HG02870 (cell line): ENCODE results near the gene SMARCE1.
A peak's percentile ranks its signal among the peaks of the same experiment; 100 is the strongest.

Experiments
- ATAC-seq: cut with Tn5 transposase; IDR thresholded peaks from one replicate; pipeline ENCODE4 v1.9.1; 2021; ENCODE audit warnings: mild to moderate bottlenecking, moderate library complexity; ENCODE audit not compliant: unreplicated experiment

Gene SMARCE1

GRCh38 chr17:40646791-40647623 lies 611 bp downstream of the SMARCE1 start:
- ATAC-seq: no peak

GRCh38 chr17:40645943-40646342 lies 1.7 kb downstream of the SMARCE1 start:
- ATAC-seq: no peak

DNA sequence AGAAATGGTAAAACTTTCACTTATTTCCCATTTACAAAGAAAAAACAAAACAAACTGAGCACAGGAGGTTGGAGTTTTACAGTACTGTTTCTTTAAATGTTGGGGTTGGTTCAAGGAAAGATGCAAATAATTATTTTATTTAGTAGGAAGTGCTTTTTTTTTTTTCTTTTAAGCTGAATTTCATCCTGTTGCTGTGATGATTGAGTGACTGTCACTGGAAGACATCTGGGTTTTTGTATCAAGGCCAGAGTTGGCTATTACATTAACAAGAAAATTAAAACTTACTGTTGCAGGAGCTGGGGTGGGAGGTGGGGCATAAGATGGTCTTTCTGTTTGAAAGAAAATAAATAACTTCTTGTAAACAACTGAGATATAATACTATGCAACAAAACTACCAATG lies 2.3 kb downstream of the SMARCE1 start:
- no peak for ATAC-seq

GRCh38 chr17:40637931-40638330 lies 9.7 kb downstream of the SMARCE1 start:
- no peak for ATAC-seq

DNA sequence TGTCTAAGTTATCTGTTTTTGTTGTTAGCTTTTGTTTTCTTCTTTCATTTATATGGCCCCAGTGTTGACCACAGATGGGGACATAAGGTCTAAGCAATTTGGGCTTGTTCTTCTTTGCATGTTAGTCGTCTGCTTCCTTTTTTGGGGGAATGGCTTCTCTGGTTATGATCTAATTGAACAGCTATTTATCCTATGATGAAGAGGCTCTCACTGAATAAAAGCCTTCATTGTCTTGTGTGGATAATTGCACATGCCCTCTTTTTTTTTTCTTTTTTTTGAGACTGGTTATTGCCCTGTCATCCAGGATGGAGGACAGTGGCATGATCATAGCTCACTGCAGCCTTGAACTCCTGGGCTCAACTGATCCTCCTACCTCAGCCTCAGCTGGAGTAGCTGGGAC lies 13.7 kb downstream of the SMARCE1 start:
- ATAC-seq: no peak

DNA sequence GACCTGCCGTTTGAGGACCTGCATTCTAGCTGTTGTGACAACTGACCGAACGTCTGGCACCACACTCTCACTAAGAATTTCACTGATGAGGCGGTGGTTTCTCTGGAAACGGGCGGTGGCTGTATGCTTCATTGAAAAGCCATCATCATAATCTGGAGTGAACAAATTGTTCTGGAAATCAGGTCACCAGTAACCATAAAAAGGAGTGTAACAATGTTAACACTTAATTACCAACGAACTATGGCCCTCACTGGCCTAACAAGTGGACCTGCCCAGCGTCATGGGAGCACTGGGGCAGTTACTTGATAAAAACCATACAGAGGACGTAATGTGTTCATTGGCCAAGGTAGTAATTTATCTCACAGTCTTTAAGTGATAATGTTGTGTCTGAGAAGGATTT lies 15.4 kb downstream of the SMARCE1 start:
- ATAC-seq: no peak

GRCh38 chr17:40629842-40630241 lies 17.8 kb downstream of the SMARCE1 start:
- ATAC-seq: no peak

GRCh38 chr17:40625311-40625710 lies 22.3 kb downstream of the SMARCE1 start:
- ATAC-seq: no peak

- ATAC-seq: no peak
Measured at GRCh38 chr17:40623419-40624210, 24.0 kb downstream of the SMARCE1 start.

GRCh38 chr17:40622509-40622928 lies 25.1 kb downstream of the SMARCE1 start:
- ATAC-seq: no peak

GRCh38 chr17:40621578-40621977 lies 26.0 kb downstream of the SMARCE1 start:
- no peak for ATAC-seq

DNA sequence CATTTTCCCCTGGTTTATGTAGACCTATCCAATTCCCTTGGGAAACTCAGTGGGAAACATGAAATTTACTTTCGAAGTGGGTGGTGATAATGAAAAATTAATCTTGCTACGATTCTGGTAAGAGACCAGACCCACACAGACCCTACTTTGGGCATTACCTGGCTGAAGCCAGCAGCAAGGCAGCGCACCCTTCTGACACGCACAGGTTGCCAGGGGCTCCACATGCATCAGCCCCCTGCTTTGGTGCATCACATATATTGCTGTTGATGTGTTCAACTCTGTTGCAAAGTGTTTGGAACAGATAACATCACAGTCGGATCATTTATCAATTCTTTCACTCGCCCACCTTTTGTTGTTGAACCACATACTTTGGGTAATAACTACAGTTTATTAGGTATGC lies 26.6 kb downstream of the SMARCE1 start:
- no peak for ATAC-seq

GRCh38 chr17:40618754-40619625 lies 28.6 kb downstream of the SMARCE1 start:
- ATAC-seq: no peak

- ATAC-seq: no peak
Measured at GRCh38 chr17:40617678-40618240, 29.9 kb downstream of the SMARCE1 start.

DNA sequence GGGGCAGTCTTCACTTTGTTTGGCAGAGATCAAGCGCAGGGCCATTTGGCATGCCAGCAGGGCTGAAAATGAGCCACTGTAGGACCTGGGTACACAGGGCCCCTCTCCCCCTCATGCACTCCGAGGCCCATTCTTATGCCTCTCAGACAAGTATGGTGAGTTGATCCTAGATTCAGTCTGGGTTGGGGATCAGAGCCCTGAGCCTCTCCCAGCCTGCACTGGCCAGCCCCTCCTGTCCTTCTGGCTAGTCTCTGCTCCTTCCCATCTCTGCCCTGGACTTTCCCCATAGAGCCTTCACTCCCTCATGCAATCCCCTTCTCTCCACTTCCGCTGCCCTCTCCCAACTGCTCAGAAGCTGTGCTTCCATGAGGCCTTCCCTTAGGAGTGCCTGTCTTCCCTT lies 31.0 kb downstream of the SMARCE1 start:
- ATAC-seq: no peak

DNA sequence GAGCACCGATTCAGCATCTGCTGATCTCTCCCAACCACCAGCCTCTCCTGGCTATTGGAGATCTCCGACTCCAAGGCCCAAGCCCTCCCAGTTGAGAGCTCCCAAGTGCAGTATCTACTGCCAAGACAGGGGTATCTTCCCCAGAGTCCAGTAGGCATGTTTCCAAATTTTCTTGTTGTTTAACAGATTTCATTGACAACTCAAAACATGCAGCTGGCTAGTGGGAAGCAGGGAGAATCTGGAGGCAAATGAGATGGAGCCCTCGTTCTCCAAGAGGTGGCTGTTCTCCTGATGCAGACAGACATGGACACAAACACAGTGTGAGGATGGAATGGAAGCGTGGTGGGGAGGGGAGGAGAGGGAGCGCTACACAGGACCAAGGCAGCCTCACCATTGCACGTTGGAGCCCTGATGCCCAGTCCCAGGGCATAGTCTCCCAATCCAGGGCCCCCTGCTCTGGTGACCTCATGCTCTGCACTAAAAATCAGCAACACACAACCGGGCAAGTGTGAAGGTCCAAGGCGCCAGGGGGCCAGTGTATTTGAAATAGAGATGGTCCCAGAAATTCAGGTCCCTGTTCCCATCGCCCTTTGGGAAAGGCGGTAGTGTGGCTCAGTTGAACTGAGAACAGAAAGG lies 31.7 kb downstream of the SMARCE1 start:
- no peak for ATAC-seq

DNA sequence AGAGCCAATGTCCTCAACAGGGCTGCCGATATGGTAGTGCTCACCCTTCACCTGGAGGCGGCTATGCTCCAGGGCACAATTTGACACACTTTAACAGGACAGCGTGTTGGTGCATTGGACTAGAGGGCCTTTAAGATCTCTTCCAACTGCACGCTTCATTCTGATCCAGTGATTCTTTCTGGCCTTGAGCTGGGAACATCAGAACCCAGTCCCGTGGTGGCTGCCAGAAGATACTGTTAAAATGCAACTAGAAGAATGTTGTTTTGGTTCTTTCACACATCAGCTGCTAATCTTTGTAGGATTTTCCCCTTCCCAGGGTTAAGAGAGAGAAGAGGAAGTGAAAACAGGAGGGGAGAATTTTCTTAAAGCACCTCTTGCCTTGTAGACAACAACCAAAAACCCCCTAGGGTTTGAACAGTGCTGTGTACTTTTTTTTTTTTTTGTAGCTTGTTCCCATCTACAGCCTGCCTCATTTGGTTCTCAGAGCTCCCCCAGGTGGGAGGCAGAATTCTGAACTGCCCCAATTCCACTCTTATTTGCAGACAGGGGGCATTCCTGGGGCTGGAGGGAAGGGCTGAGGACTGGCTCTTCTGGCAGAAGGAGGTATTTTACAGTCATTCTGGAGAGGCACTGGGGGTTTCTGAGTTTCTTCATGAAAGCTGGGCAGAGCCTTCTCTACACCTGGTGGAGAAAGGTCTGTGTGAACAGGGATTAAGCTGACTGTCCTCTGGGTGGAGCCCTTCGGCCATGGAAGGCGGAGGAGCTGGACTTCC lies 32.4 kb downstream of the SMARCE1 start:
- ATAC-seq: peak; percentile 67

DNA sequence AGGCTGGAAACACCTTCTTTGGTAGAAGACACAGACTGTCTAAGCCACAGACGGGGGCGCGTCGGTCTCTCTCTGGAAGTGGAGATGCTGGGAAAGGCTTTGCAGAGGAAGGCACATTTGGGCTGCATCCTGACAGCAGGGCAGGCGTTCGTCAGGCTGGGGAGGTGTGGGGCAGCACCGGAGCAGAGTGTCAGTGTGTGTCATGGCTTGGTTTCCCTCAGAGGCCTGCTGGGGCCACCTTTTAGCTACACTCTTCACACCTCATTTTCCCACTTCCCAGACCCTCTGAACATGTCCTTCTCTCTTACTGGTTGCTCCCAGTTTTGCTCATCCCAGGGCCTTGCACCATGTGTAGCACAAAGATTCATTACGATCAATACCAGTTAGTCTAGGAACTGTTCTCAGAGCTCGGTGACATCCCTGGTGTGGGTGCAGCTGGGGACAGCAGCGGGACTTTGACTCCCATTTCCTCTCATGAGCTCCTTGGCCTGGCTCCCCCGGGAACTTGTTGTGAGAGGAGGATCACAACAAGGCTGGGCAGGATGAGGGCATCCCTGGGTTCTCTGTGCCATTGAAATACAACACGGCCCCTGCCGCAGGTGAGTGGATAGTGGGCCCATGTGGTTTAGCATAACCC lies 33.1 kb downstream of the SMARCE1 start:
- no peak for ATAC-seq

DNA sequence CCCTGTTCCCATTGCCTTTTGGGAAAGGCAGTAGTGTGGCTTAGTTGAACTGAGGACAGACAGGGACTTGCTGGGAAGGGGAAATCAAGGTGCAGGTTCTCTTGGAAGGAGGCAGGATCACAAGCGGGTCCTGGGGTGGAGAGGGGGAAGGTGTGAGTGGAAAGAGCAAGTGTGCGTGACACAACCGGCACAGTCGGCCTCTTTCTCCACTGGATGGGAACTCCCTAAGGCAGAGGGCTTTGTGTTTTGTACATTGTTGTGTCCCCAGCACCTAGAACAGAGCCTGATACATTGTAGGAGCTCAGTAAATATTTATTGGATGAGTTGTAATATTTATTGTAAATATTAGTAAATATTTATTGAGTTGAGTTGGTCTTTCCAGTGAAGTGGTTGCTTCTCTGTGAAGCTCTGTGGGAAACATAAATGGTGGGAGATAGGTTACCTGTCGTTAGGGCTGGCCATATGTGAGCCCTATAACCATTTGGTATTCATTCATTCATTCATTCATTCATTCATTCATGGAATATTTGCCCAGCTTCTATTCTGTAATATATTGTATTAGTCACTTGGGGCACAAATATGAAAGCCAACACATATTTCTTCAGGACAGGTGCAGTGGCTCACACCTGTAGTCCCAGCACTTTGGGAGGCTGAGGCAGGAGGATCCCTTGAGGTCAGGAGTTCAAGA lies 34.0 kb downstream of the SMARCE1 start:
- no peak for ATAC-seq
